GDM1 (cell line): ENCODE data around the gene JADE2.
"Not testable (repeated sequence)": the region's sequence is repeated elsewhere in the genome, so short reads cannot be mapped to it uniquely, and the experiment has no call there.

Experiments used
- DNase-seq: peaks from one replicate; lab custom pipeline; 2025; lab: John Stamatoyannopoulos, UW

JADE2 gene

DNA sequence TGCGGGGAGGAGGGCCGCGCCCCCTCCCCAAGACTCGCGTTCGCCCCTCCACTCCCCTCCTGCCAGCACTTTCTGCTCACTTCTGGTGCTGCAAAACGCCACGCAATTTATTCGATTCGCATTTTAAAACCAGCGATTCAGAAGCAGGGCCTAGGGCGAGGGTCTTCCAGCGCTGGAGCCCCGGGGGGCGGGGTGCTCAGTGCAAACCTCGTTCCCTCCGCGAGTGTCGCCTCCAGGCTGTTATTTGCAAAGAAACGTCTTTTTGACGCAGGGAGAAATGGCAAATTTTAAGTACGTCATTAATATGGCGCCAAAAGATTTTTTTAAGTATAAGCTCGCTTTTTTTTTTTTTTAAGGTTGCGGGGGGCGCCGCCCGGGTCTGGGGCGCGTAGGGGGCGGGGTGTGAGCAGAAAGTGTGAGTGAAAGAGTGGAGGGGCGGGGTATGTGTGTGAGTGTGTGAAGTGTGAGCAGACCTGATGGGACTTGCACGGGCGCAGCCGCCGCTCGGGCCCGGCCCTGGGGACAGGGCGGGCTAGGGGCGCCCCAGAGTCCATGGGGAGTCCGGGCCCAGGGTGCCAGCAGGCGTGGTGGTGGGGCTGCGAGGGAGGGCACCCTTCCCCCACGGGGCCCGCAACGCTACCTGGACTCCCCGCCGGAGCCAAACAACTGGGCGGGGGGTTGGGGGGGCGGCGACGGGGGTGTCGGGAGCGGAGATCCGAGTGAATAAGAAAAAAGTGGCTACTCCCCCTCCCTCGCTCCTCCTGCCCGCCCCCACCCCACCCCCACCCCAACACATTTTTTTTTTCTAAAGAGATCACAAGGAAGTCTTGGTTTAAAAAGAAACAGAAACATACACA, at the start of gene JADE2:
Gene JADE2 (plus strand): TSS at position 845 of the 857 bp plus-strand sequence. CDS start 10,188 bp downstream, outside the sequence.
- peak; percentile 77 for DNase-seq

GRCh38 chr5:134477462-134478245, 47.8 kb upstream of the JADE2 start:
- DNase-seq: no peak

DNA sequence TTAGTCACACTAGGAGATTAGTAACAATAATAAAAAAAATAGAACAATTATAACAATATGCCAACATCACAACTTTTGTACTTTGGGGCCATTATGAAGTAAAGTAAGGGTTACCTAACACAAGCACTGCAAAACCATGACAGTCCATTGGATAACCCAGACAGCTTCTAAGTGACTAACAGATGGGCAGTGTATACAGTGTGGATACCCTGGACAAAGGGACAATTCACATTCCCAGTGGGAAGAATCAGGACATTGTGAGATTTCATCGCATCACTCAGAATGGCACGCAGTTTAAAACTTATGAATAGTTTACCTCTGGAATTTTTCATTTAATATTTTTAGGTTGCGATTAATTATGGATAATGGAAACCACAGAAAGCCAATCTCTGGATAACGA, 45.6 kb upstream of the JADE2 start:
- DNase-seq: no peak

DNA sequence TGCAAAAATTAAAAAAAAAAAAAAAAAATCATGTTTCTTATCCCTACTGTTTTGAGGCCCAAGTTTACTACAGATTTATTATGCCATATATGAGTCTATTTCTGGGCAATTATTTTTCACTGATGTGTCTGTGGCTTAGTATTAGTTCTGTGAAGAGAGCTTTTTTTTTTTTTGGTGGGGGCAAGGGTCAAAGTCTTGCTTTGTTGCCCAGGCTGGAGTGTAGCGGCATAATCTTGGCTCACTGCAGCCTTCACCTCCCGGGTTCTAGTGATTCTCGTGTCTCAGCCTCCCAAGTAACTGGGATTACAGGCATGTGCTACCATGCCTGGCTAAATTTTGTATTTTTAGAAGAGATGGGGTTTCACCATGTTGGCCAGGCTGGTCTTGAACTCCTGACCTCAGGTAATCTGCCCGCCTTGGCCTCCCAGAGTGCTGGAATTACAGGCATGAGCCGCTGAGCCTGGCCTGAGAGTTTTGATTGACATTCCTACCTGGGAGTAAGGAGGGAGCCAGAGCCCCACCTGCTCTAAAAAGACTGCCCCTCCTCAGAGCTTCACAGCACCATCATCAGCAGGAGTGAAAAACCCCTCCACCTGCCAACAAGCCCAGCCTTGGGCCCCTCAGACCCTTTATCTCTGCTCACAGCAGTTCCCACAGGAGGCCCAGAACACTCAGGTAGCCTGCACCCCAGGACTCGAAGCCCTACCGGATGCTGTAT, 36.1 kb upstream of the JADE2 start:
- DNase-seq: no peak

GRCh38 chr5:134490255-134490924, 35.1 kb upstream of the JADE2 start:
- no peak for DNase-seq

DNA sequence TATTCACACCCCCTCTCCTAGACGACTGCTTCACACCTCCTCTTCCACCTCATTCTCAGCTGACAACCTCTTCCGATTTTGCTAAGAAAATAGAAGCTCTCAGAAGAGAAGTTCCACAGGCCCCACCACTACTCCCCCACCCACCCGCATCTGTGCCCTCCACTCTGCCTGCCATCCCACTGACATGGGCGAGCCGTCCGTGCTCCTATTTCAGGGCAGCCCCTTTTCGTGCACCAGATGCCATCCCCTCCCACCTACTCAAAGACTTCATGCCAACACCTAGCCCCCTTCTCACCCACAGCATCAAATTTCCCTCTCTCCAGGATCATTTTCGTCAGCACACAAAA, 34.6 kb upstream of the JADE2 start:
- no peak for DNase-seq

DNA sequence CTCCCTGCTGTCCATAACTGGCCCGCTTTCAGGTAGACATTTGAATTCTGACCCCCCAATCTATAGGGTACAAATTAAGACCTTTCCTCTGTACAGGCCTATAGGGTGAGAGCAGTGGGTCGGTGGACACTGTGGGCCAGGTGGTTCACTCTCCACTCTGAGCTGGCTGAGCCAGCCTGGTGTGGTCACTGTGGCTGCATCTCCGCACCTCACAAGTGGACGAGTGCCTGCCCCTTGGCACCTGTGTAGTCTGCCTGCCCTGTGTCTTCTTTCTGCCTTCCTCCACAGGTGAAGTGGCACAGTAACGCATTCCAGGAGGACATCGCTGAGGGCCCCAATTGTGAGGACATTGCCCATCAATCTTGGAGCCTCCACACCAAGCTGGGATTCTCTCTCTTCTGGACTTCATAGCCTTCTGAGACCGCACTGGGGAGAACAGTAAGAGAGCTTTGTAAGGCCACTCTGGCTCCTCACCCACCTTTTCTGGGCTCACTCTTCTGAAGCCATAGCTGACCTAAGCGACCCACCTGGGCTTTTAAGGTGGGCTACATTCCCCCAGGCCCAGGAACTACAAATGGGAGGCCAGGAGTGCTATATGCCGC, 33.5 kb upstream of the JADE2 start:
- DNase-seq: no peak

DNA sequence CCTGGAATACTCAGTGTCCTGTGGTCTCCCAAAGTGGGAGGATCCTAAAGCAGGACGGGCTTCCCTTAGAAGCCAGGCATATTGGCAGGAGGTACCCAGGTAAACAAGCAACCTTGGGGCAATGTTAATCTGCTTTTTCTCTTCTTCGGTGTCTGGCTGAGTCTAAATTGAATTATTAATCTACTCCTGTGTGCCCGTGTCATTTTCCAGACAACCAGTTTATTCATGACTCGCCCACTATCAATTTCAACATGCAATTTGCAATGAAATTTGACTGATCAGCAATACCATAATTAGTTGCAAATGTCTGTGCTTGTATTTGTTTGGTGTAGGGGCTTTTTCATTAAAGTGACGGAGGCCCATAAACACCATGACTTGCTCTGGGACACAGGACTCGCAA, 32.9 kb upstream of the JADE2 start:
- no peak for DNase-seq

GRCh38 chr5:134493461-134494055, 31.9 kb upstream of the JADE2 start:
- no peak for DNase-seq

GRCh38 chr5:134494780-134495179, 30.7 kb upstream of the JADE2 start:
- no peak for DNase-seq

GRCh38 chr5:134499905-134500304, 25.6 kb upstream of the JADE2 start:
- DNase-seq: not testable (repeated sequence)

GRCh38 chr5:134500699-134501430, 24.6 kb upstream of the JADE2 start:
- no peak for DNase-seq

DNA sequence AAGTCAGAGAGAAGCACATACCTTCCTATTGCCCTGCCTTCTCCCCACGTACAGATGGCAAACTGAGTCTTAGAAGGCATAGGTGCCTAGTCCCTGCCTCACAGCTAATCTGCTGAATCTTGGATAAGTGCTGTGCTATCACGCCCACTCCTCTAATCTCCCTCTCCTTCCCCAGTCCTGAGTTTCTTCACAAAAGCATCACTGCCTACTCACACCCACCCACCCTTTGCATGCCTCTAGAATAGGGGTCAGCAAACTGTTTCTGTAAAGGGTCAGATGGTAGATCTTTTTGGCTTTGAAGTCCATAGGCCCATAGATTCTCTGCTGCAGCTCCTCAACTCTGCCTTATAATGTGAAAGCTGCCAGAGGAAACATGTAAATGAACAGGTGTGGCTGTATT, 23.2 kb upstream of the JADE2 start:
- no peak for DNase-seq

GRCh38 chr5:134503088-134503936, 22.2 kb upstream of the JADE2 start:
- peak; percentile 95 for DNase-seq

GRCh38 chr5:134503937-134504437, 21.5 kb upstream of the JADE2 start:
- DNase-seq: no peak

DNA sequence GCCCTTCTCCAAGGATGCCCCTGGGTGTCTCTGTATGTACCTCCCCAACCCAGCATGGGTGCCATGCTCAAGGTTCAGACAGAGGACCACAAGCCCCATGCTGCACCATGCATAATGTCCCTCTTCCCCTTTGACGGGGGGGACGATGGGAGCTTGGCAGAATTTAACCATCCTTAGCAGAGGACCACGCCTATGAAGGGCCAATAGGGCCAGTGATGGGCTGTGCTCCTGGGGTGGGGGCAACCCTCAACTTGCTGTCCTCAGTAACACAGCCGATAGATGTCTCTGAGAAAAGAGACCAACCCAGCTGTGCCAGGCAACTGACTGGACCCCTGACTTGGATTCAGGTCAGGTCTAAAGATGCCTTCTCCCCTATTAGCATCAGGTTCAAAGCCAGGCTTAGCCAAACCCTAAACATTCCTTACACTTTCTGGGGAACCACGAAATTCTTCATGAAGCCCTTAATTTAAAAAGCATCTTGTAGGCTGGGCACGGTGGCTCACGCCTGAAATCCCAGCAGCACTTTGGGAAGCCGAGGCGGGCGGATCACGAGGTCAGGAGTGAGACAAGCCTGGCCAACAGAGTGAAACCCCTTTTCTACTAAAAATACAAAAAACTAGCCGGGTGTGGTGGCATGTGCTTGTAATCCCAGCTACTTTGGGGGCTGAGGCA, 20.7 kb upstream of the JADE2 start:
- no peak for DNase-seq

DNA sequence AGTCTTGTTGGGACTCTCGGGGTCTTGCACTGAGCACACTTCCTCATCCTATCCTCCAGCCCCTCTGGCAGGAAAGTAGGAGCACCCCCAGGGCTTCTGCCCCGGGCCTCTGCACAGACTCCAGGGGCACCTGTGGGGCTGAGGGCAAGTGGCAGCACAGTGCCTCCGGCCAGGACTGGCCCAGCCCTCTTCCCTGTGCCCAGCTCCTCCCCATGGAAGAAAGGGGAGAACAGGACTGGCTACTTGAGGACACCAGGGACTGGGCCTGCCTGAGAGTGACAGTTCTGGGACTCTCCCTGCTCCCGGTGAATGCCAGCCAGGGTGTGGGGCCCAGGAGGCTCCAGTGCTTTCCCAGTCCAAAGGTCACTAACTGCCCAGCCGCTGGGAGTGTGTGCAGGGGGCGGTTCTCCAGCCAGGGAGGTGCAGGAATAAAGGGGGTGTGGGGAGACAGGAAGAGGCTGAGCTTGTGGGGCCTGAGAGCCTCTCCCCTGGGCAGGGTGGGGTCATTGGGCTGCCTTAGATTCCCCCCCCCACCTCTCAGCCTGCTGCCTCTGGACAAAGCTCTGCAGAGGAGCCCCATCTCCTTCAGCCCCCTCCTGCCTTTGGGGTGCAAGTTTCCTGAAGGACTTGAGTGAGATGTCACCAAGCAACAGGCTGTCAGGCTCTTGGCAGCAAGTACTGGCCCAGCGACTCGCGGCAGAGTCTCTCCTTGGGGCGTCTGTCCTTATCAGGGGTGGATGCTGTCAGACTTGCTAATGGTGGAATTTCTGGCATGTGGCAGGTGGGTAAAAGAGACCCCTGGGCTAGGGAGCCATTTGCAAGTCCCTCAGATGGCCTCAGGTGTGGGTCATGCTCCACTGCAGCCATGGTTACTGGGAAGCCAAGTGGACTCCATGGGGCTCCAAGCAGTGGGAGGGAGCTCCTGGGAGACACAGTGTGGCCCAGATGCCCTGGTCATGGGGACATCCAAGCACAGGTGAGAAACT, 19.1 kb upstream of the JADE2 start:
- DNase-seq: no peak

DNA sequence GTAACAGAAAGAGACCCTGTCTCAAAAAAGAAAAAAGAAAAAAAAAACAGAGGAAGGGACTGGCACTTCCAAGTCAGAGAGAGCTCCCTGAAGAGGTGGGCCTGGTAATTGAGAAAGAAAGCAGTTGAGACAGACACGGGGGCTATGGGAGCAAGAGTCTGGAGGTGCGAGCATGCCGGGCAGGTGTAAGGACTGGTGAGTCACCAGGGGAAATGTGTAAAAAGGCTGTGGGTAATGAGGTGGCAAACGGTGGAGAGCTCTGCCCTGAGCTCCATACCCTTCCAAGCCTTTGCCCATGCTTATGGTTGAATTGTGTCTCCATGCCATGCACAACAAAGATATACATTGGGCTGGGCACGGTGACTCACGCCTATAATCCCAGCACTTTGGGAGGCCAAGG, 18.0 kb upstream of the JADE2 start:
- no peak for DNase-seq
